A549 (cell line): ENCODE measurements around the gene TRAPPC2.

Source experiments
- CHD2 ChIP-seq: fragments of 150-350 bp; IDR thresholded peaks from 2 replicates; pipeline ENCODE4 v1.6.1; 2014; ENCODE audit warnings: low read length; ENCODE audit not compliant: partially characterized antibody
- CHD4 ChIP-seq: fragments of 200-600 bp; sonication (generic); IDR thresholded peaks from 2 replicates; pipeline ENCODE4 v1.6.1; 2016; ENCODE audit warnings: antibody characterized with exemption, mild to moderate bottlenecking, borderline replicate concordance
- EP300 ChIP-seq, 2 experiments: fragments of >200 bp; sonication (Bioruptor Twin); formaldehyde crosslinking; IDR thresholded peaks; 2 replicates in 1 of 2; 3 replicates in 1 of 2; pipeline ENCODE4 v1.6.1; 2016 to 2017
- HDAC2 ChIP-seq: fragments of 200-600 bp; sonication (generic); IDR thresholded peaks from 2 replicates; pipeline ENCODE4 v1.6.1; 2016
- HOXB5 ChIP-seq: fragments of 250-450 bp; sonication (Bioruptor Pico); IDR thresholded peaks from 2 replicates; pipeline ENCODE4 v1.5.0; 2020; ENCODE audit warnings: mild to moderate bottlenecking, moderate library complexity
- NPAS2 ChIP-seq: fragments of 250-450 bp; sonication (Bioruptor Pico); IDR thresholded peaks from 2 replicates; pipeline ENCODE4 v1.8.0; 2022; ENCODE audit warnings: mild to moderate bottlenecking, moderate library complexity, borderline replicate concordance
- POLR2A ChIP-seq: IDR thresholded peaks from 2 replicates; pipeline ENCODE4 v1.6.1; 2012; ENCODE audit warnings: mild to moderate bottlenecking, low read length
- POLR2AphosphoS2 ChIP-seq: conservative IDR thresholded peaks from 2 replicates; pipeline ENCODE4 v1.6.1; 2012; ENCODE audit warnings: low read length, improper control_type of control experiment, inconsistent platforms
- RFX5 ChIP-seq: fragments of 450-650 bp; IDR thresholded peaks from 2 replicates; pipeline ENCODE4 v1.7.1; 2014; ENCODE audit warnings: antibody characterized with exemption, mild to moderate bottlenecking, moderate library complexity
- TF ChIP-seq, protein P1 (sequence below): fragments of >200 bp; sonication (Bioruptor Twin); formaldehyde crosslinking; IDR thresholded peaks from 3 replicates; pipeline ENCODE4 v1.5.1; 2016
- TF ChIP-seq, protein P2 (sequence below): IDR thresholded peaks from 2 replicates; pipeline ENCODE4 v1.6.1; 2012
- TF ChIP-seq, protein P3 (sequence below): fragments of 150-350 bp; IDR thresholded peaks from 2 replicates; pipeline ENCODE4 v1.6.1; 2014; ENCODE audit warnings: low read depth, mild to moderate bottlenecking, low read length
- TF ChIP-seq, protein P4 (sequence below): fragments of >200 bp; sonication (Bioruptor Twin); formaldehyde crosslinking; IDR thresholded peaks from 3 replicates; pipeline ENCODE4 v1.6.1; 2016

DNA sequence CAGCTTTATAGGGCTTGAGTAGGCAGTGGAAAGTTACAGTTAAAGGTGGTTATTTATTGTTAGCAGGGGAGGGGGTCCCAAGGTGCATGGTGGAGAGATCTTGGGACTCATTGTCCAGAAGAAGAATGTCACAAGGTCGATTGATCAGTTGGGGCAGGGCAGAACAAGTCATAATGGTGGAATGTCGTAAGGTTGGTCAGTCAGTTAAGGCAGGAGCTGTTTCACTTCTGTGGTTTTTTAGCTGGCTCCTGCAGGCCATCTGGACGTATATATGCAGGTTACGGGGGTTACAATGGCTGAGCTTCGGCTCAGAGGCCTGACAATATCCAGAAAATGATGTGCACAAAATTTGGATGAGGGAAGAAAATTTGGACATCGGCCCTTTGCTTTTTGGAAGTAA, 7.3 kb upstream of the TRAPPC2 start:
- TF ChIP-seq, protein P1, sequence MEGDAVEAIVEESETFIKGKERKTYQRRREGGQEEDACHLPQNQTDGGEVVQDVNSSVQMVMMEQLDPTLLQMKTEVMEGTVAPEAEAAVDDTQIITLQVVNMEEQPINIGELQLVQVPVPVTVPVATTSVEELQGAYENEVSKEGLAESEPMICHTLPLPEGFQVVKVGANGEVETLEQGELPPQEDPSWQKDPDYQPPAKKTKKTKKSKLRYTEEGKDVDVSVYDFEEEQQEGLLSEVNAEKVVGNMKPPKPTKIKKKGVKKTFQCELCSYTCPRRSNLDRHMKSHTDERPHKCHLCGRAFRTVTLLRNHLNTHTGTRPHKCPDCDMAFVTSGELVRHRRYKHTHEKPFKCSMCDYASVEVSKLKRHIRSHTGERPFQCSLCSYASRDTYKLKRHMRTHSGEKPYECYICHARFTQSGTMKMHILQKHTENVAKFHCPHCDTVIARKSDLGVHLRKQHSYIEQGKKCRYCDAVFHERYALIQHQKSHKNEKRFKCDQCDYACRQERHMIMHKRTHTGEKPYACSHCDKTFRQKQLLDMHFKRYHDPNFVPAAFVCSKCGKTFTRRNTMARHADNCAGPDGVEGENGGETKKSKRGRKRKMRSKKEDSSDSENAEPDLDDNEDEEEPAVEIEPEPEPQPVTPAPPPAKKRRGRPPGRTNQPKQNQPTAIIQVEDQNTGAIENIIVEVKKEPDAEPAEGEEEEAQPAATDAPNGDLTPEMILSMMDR = no peak
- TF ChIP-seq, protein P2, sequence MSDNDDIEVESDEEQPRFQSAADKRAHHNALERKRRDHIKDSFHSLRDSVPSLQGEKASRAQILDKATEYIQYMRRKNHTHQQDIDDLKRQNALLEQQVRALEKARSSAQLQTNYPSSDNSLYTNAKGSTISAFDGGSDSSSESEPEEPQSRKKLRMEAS = no peak
- TF ChIP-seq EP300 (IDR thresholded peaks at IDR 0.05) = no peak
- TF ChIP-seq, protein P3, sequence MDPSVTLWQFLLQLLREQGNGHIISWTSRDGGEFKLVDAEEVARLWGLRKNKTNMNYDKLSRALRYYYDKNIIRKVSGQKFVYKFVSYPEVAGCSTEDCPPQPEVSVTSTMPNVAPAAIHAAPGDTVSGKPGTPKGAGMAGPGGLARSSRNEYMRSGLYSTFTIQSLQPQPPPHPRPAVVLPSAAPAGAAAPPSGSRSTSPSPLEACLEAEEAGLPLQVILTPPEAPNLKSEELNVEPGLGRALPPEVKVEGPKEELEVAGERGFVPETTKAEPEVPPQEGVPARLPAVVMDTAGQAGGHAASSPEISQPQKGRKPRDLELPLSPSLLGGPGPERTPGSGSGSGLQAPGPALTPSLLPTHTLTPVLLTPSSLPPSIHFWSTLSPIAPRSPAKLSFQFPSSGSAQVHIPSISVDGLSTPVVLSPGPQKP = no peak
- no peak for TF ChIP-seq HDAC2
- TF ChIP-seq POLR2A = no peak
- TF ChIP-seq, protein P4, sequence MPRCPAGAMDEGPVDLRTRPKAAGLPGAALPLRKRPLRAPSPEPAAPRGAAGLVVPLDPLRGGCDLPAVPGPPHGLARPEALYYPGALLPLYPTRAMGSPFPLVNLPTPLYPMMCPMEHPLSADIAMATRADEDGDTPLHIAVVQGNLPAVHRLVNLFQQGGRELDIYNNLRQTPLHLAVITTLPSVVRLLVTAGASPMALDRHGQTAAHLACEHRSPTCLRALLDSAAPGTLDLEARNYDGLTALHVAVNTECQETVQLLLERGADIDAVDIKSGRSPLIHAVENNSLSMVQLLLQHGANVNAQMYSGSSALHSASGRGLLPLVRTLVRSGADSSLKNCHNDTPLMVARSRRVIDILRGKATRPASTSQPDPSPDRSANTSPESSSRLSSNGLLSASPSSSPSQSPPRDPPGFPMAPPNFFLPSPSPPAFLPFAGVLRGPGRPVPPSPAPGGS = no peak
- no peak for TF ChIP-seq POLR2AphosphoS2
- no peak for TF ChIP-seq RFX5
- TF ChIP-seq NPAS2 (CRISPR knock-in tag) = no peak
- no peak for TF ChIP-seq CHD2
- TF ChIP-seq HOXB5 (CRISPR knock-in tag) = no peak
- no peak for TF ChIP-seq CHD4
